Activated gamma-delta T cell (primary cell): ENCODE data around the gene MYO9B.

Experiments used
- DNase-seq: peaks from one replicate; lab custom pipeline; 2025; lab: John Stamatoyannopoulos, UW
- total RNA-seq, 2 donors: gene quantifications; one replicate each; lab custom pipeline; 2026; lab: John Stamatoyannopoulos, UW

Gene MYO9B
- 280 to 323 reads per million in 2 donors for total RNA-seq

- DNase-seq, result peak; percentile 98
Measured at GRCh38 chr19:17075035-17075863, at the start of gene MYO9B, which contains the start of gene HAUS8. Gene MYO9B, plus strand, starts transcription at chr19:17075777. Its CDS starts 25,941 bp downstream, at chr19:17101718. Gene HAUS8, minus strand, starts transcription at chr19:17075452. Its CDS starts 30 bp downstream, at chr19:17075422.

GRCh38 chr19:17025991-17026658 lies 49.5 kb upstream of the MYO9B start:
- no peak for DNase-seq

- no peak for DNase-seq
Measured at GRCh38 chr19:17026706-17027534, 48.7 kb upstream of the MYO9B start, which contains the start of gene CPAMD8. Gene CPAMD8, minus strand, starts transcription at chr19:17026810. Its CDS starts 168 bp downstream, at chr19:17026642.

GRCh38 chr19:17027535-17027975 lies 48.0 kb upstream of the MYO9B start:
- DNase-seq, result no peak

- DNase-seq, result no peak
Measured at GRCh38 chr19:17031741-17032140, 43.8 kb upstream of the MYO9B start.

GRCh38 chr19:17035842-17036424 lies 39.6 kb upstream of the MYO9B start:
- no peak for DNase-seq

GRCh38 chr19:17036640-17037039 lies 38.9 kb upstream of the MYO9B start:
- DNase-seq, result no peak

- no peak for DNase-seq
Measured at GRCh38 chr19:17037184-17037583, 38.4 kb upstream of the MYO9B start.

- no peak for DNase-seq
Measured at GRCh38 chr19:17037966-17038500, 37.5 kb upstream of the MYO9B start.

DNA sequence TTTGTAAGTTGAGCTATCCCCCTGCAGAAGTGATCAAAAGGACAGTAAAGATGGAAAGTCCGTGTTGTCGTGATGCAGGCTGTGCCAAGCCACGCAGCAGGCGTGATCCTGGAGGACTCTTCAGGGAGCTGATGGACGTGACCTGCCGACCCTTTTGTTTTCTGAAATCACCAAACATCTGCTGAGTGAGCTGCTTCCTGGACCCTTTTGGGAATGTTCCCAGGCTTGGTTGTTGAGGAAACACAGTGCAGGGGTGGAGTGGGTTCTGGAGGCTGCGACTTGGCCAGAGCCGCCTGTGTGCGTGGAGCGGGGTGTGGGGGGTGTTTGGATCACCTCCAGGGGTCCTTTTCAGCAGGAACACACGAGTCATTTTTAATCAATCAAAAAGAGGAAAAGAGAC lies 33.6 kb upstream of the MYO9B start:
- no peak for DNase-seq

DNA sequence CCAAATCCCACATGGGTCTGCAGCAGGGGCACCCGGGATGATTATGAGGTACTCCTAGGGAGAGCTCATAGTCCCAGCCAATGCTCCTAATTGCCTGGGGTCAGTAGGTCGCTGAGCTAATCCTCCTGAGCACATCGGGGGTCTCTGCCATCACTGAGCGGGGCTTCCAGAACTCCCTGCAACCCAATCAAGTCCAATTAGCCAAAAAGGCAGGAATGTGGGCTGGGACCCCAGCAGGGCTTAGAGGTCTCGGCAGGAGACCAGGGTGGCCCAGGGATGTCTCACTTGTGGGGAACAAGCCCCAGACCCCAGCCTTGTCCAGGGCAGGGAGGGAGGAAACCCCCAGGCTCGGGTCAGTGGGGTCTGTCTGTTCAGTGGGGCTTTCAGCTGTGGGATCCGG lies 31.8 kb upstream of the MYO9B start:
- no peak for DNase-seq

DNA sequence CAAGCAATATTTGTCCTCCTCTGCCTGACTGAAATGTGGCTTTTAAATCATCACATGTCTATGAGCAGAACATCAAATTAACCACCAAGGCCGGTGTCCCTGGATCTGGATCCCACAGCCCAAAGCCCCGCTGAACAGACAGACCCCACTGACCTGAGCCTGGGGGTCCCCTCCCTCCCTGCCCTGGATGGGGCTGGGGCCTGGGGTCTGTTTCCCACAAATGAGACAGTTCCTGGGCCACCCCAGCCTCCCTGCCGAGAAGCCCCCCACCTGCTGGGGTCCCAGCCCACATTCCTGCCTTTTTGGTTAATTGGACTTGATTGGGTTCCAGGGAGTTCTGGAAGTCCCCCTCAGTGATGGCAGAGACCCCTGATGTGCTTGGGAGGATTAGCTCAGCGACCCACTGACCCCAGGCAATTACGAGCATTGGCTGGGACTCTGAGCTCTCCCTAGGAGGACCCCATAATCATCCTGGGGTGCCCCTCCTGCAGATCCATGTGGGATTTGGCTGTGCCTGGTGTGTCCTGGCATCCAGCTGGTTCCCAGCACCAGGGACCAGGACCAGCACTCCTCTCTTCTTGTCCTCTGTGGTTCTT lies 29.6 kb upstream of the MYO9B start:
- DNase-seq, result no peak

DNA sequence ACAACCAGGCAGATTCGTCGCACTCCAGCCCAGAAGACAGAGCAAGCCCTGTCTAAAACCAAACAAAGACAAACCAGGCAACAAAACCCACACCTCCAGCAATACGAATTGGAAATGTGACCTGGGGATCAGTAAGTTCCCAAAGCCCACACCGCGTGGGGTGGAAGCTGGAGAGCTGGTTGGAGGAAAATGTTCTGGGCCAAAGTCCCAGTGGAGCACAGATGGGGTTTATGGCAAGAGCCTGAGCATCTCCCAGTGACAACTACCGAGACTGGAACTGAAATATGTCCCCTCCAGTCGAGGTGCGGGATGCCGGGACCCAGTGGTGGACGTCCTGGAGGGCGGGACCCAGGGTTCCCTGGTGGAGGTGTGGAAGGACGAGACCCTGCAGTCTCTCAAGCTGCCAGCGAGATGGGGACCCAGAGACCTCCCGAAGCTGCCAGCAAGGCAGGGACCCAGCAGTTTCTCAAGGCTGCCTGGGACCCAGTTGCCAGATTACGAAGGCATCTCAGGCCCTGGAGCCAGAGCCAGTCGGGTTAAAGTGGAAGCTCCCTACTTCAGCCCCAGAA lies 26.6 kb upstream of the MYO9B start:
- no peak for DNase-seq

DNA sequence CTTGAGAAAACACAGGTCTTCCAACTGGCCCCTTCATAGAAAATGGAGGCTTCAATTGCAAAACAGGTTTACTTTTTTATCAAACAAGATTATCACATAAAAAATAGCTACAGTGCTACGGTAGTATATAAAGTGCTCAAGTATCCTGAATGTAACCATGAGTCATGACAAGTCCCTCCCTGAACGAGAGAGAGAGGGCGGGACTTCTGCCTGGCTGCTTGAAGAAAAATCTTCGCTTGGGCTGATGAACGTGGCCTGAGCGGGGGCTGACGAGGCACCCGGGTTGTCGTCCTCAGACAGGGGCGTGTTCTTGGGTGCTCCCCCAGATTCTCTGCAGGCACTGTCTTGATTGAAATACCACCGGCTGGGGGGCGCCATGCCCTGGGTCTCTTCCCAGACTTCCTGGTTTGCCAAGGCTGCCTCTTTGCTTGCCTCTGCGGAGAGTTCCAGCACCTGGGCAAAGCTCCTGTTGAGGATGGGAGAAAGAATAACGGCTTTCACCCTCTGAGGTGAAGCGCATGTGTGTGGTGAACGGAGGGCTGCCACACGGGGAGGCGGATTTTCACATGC lies 25.8 kb upstream of the MYO9B start:
- no peak for DNase-seq

- DNase-seq, result no peak
Measured at GRCh38 chr19:17052439-17052838, 23.1 kb upstream of the MYO9B start.

- no peak for DNase-seq
Measured at GRCh38 chr19:17054746-17055145, 20.8 kb upstream of the MYO9B start.

DNA sequence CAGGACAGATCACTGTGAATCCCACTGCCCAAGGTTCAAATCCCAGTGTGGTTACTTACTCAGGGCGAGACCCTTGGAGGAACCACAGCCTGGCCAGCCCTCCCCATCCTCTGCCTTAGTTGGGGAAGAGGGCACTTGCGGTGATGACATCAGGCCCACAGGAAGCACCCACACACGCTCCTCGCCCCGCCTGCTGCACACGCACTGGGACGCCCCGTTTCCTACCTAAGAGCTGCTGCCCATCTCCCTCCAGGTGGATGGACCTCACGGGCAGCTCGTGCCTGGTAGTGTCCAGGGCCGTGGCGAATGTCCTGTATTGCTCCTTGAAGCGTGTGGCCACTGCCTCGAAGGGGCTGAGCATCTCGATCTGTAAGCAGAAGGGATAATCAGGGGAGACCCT lies 19.9 kb upstream of the MYO9B start:
- no peak for DNase-seq

- DNase-seq, result no peak
Measured at GRCh38 chr19:17058236-17058635, 17.3 kb upstream of the MYO9B start.

DNA sequence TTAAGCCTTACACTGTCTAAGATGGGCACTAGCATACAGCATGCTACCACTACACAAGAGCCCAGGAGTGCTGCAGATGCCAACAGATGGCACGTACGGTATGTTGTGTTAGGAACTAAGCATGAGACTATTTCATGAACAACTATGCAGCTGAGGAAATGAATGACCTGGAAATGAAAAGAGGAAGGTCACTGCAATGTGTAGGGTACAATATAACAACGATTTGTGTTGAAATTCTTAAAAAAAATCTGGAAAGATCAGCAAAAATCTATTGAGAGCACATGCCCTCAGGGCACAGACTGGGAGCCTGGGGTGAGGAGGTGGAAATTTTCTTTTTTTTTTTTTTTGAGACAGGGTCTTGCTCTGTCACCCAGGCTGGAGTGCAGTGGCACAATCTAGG lies 14.8 kb upstream of the MYO9B start:
- no peak for DNase-seq

GRCh38 chr19:17061205-17061604 lies 14.4 kb upstream of the MYO9B start:
- no peak for DNase-seq
